Activated T-helper 1 cell treated with anti-CD3 and anti-CD28 coated beads, Interleukin-12 subunit alpha, Interleukin-12 subunit beta, Interleukin-2, Interleukin-4 antibody, amounts not matched to agents 30 ng/mL and 10 ng/mL and 1 ng/mL, durations not matched to agents 14 hours and 24 hours and 36 hours (primary cell): Measurements from ENCODE around the gene EBF3. TPM values are rescaled to one million over a fixed set of nuclear protein-coding genes. Genes with fewer than 3 reads are reported as not detected.
A peak's percentile ranks its signal among the peaks of the same experiment; 100 is the strongest.

Source experiments
- DNase-seq: peaks from one replicate; pipeline ENCODE4 v3.0.0; 2021; ENCODE audit warnings: low spot score
- H3K27ac Mint-ChIP-seq: one replicate; pipeline ENCODE4 v1.8.0; 2021; ENCODE audit warnings: mild to moderate bottlenecking, mixed read lengths
- H3K27me3 Mint-ChIP-seq: one replicate; pipeline ENCODE4 v1.8.0; 2022; ENCODE audit warnings: mild to moderate bottlenecking, moderate library complexity, mixed read lengths; ENCODE audit not compliant: insufficient read depth
- H3K36me3 Mint-ChIP-seq: one replicate; pipeline ENCODE4 v1.8.0; 2021; ENCODE audit warnings: low read depth, mixed read lengths
- H3K4me1 Mint-ChIP-seq: one replicate; pipeline ENCODE4 v1.8.0; 2021; ENCODE audit warnings: low read depth, mixed read lengths
- H3K4me3 Mint-ChIP-seq: one replicate; pipeline ENCODE4 v1.8.0; 2021; ENCODE audit warnings: mild to moderate bottlenecking, moderate library complexity, mixed read lengths
- H3K9me3 Mint-ChIP-seq: one replicate; pipeline ENCODE4 v1.8.0; 2021; ENCODE audit warnings: mixed read lengths
- intact Hi-C: fragments of 100-400 bp; cut with micrococcal nuclease; formaldehyde crosslinking; loops from one replicate; pipeline ENCODE4 v1.15.1; 2024
- total RNA-seq: library from RNA; stranded (reverse); gene quantifications from 2 replicates; pipeline ENCODE4 v1.2.3, GENCODE V29; 2022

Gene EBF3
- total RNA-seq, 1 donor from 2014 or later = not detected

DNA sequence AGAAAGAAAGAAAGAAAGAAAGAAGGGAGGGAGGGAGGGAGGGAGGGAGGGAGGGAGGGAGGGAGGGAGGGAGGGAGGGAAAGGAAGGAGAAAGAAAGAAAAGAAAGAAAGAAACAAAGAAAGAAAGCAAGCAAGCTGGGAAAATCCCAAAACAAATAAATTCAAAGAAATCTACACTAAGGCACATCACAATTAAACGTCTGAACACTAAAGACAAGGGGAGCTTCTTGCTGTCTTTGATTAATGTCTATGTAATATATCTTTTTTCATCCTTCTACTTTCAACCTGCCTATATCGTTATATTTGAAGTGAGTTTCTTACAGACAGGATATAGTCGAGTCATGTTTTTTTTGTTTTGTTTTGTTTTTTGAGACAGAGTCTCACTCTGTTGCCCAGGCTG, 28.3 kb upstream of the EBF3 start:
- Mint-ChIP-seq H3K27me3 (peaks cover 10% of the 10 kb centered on the region), H3K4me1 (no peaks in the 10 kb centered on the region)

DNA sequence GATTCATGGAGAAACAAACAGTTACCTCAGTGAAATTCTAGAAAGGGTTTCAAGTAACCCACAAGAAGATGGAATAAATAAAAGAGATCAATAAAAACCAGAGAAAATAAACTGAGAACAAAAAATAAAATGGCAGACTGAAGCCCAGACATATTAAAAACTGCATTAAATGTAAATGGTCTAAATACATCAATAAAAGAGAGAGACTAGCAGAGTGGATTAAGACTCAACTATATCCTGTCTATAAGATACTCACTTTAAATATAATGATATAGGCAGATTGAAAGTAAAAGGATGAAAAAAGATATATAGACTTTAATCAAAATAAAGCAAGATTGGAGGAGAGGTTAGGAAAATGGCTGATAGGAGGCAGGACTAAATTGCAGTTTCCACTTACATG, 18.8 kb upstream of the EBF3 start:
- Mint-ChIP-seq H3K4me3 (no peak overlapping the region), H3K36me3 (no peaks in the 10 kb centered on the region), H3K27me3 (peaks cover 2% of the 10 kb centered on the region), H3K9me3 (peaks cover 26% of the 10 kb centered on the region), H3K4me1 (no peaks in the 10 kb centered on the region), H3K27ac (no peak overlapping the region)
- DNase-seq = no peak
- intact Hi-C loops = no loop called here

More for the DNA sequence above, 28.3 kb upstream of the EBF3 start:
- Mint-ChIP-seq H3K9me3 (peaks cover 3% of the 10 kb centered on the region), H3K4me3 (no peak overlapping the region), H3K27ac (no peak overlapping the region), H3K36me3 (no peaks in the 10 kb centered on the region)
- no peak for DNase-seq
- intact Hi-C loops = no loop called here

DNA sequence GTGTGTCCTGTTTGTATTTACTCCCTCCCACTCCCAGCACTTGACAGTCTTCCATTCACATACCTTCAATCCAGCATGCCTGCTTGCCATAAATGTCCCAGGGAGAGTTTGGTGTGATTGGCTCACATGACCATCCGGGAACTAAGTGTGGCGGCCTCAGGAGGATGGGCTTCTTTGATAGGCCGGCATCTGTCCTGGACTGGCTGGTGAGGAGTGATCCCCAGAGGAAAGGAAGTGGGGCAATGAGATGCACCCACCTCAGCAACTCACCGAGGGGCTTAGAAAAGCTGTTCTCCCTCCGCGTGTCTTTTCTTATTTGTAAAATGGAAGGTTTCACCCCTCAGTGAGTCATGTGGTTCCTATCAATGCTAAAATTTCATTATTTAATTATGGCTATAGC, 14.9 kb upstream of the EBF3 start:
- DNase-seq = no peak
- H3K4me1 Mint-ChIP-seq = no peaks in the 10 kb centered on the region
- H3K27ac Mint-ChIP-seq = no peak overlapping the region
- no peak overlapping the region for H3K4me3 Mint-ChIP-seq
- intact Hi-C loops = no loop called here
- H3K9me3 Mint-ChIP-seq = peaks cover 14% of the 10 kb centered on the region
- no peaks in the 10 kb centered on the region for H3K36me3 Mint-ChIP-seq
- H3K27me3 Mint-ChIP-seq = peaks cover 19% of the 10 kb centered on the region

DNA sequence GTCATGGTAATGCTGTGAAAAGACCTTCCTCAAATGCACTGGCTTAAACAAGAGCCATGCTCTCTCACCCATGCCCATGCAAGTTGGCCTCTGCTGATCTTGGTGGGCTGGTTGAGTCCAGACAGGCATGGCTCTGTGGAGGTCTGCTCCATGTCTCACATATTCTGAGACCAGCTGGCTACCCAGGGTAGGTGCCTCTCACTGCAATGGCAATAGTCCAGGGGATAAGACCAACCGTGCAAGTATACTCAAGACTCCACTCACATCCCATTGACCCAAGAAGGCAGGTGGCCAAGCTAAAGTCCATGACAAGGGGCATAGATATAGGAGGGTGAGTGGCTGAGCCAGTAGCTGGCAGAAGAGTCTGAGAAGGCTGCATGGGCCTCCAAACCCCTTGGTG, 14.2 kb upstream of the EBF3 start:
- H3K27ac Mint-ChIP-seq = no peak overlapping the region
- intact Hi-C loops = no loop called here
- H3K36me3 Mint-ChIP-seq = no peaks in the 10 kb centered on the region
- H3K4me1 Mint-ChIP-seq = no peaks in the 10 kb centered on the region
- no peak for DNase-seq
- H3K4me3 Mint-ChIP-seq = no peak overlapping the region
- peaks cover 12% of the 10 kb centered on the region for H3K9me3 Mint-ChIP-seq
- H3K27me3 Mint-ChIP-seq = peaks cover 26% of the 10 kb centered on the region

DNA sequence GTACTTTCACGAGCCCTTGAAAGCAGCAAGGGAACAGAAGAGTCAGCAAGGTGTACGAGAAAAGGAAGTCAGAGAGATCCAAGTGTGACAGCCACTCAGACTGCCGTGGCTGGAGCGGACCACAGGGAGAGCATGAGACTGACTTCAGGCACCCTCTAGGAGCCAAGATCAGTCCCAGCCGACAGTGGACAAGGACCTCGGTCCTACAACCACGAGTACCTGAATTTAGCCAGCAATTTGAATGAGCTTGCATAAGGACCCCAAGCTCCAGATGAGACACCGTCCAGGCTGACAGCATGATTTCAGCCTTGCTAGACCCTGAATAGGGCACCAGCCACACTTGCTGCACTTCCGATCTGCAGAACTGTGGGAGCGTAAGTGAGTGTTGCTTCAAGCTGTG, 13.7 kb upstream of the EBF3 start:
- H3K4me3 Mint-ChIP-seq = no peak overlapping the region
- no peaks in the 10 kb centered on the region for H3K36me3 Mint-ChIP-seq
- H3K27me3 Mint-ChIP-seq = peaks cover 28% of the 10 kb centered on the region
- intact Hi-C loops = no loop called here
- H3K4me1 Mint-ChIP-seq = no peaks in the 10 kb centered on the region
- peaks cover 7% of the 10 kb centered on the region for H3K9me3 Mint-ChIP-seq
- no peak for DNase-seq
- H3K27ac Mint-ChIP-seq = no peak overlapping the region

DNA sequence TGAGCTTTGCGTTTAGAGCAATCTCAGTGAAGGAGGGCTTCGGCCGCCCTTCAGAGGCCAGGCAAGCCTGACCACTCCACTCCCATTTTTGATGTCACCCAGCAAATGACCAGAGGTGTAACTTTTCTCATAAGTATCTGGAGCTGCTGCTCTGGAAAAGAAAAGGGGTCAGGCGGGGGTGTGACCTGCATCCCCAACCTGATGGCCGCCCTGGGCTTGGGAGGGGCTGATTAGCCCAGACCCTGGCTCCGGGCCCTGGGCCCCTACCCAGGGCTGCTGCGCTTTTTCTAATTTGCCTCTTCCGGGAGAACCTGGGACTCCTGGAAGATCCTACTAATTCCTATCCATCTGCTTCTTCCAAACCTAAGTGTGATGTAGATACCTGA, 9.6 kb upstream of the EBF3 start:
- intact Hi-C loops = loop anchor here (5.0 kb wide), 1 partner anchor 941 kb away; no protein-coding TSS in a partner anchor
- Mint-ChIP-seq H3K27ac (no peak overlapping the region), H3K36me3 (peaks cover 2% of the 10 kb centered on the region), H3K27me3 (peaks cover 46% of the 10 kb centered on the region), H3K9me3 (no peaks in the 10 kb centered on the region), H3K4me1 (peaks cover 13% of the 10 kb centered on the region), H3K4me3 (no peak overlapping the region)
- DNase-seq = no peak

DNA sequence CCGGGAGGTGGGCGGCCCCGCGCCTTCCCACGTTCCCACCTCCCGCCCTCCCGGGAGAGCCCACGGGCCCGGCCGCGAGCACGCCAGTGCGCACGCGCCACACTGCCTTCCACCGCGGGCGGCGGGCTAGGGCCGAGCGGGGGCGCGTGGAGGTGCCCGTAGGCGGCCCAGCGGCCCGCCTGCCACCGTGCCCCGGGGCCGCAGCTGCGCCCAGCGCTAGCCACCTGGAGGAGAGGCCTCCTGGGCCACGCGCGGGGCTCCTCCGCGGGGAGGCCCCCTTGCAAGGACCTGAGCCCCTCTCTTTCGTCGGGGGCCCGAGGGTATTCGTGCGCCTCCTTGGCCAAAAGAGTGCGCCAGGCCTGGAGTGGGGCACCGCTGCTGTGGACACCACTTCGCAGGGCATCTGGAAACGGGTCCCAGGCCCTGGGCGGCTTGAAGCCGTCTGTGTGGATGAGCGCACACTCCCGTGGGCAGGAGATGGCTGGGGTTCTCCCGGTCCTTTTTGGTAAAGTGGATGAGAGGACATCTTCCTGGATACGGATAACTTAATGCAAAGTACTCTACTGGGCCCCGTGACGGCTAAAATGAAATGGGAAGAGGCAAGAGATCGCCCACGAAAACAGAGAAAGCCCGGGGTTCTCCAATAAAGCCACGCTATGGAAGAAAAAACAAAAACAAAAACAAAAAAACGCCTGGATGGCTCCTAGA, 9.0 kb upstream of the EBF3 start:
- intact Hi-C loops = loop anchor here (1.0 to 5.0 kb wide), 2 partner anchors 206 to 941 kb away; no protein-coding TSS in a partner anchor
- H3K9me3 Mint-ChIP-seq = no peaks in the 10 kb centered on the region
- H3K4me1 Mint-ChIP-seq = peaks cover 13% of the 10 kb centered on the region
- peaks cover 2% of the 10 kb centered on the region for H3K36me3 Mint-ChIP-seq
- H3K27me3 Mint-ChIP-seq = peaks cover 46% of the 10 kb centered on the region
- H3K27ac Mint-ChIP-seq = peak overlapping the region; percentile 12
- no peak for DNase-seq
- no peak overlapping the region for H3K4me3 Mint-ChIP-seq

DNA sequence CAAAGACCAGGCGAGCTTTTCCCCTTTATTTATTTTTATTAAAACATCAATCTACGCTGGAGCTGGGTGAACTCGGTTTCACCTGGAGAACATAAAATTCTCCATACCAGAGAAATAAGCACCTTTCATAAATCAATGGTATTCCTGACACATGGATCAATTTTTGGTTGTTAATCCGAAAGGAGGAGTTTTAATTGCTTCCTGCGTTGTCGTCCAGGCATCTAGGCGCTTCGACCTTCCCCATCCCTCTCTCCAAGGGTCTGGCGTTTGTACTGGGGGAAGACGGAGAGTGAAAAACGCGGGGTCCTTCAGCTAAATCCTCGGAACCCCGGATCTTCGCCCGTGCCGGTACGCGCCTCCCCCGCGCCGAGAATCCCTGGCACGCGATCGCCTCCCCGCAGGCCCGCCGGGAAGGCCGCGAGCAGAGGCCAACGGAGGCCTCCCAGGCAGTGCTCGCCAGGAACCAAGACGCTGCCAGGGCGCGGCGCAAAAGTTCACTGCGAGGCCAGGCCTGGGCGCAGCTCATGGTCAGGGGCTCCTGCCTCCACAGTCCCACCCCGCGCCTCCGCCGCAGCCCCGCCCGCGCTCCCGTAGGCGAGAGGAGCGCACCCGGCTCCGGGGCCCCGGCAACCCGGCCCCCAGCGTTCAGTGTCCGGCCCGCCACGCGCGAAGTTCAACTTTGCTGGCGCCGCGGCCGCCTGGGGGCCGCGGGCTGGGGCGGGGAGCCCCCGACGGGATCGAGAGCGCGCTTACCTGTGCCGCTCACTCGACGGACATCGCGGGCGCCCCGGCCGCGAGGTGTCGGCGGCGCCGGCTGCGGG, 8.3 kb upstream of the EBF3 start:
- peaks cover 13% of the 10 kb centered on the region for H3K4me1 Mint-ChIP-seq
- H3K27ac Mint-ChIP-seq = peak overlapping the region; percentile 88
- H3K36me3 Mint-ChIP-seq = peaks cover 2% of the 10 kb centered on the region
- peaks cover 41% of the 10 kb centered on the region for H3K27me3 Mint-ChIP-seq
- DNase-seq = no peak
- H3K9me3 Mint-ChIP-seq = no peaks in the 10 kb centered on the region
- H3K4me3 Mint-ChIP-seq = no peak overlapping the region
- intact Hi-C loops = loop anchor here (1.0 to 5.0 kb wide), 2 partner anchors 207 to 940 kb away; no protein-coding TSS in a partner anchor

DNA sequence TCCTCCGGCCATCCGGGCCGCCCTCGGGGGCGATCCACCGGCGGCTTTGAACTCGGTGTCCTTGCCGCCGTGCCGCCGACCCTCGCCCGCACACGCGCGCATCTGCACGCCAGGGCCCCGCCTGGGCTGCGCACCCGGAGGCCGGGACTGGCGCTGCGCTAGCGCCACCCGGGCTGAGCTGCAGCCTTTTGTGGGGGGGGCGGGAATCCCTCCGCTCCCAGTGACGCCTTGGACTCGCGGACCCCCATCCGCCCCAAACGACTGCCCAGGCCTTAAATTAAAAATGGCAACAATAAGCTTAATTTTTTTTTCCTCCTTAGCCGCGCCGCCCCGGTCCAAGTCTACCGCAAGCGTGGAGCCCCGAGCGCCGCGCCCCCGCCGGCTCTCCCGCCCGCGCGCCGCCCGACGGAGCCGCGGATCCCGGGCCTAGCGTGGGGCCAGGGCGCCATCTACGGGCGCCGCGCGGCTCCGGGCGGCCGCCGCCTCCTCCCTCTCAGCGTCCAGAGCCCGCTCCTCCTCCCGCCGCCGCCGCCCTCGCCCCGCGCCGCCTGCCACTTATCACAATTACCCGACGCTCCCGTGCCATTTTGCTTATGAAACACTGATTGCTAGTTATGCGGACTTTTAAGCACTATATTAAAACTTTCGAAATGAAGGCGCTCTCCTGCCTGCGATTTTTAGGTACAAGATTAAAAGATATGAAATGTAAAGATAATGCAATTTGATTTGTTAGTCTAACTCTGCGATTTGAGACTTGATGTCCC, 7.5 kb upstream of the EBF3 start:
- Mint-ChIP-seq H3K4me1 (peaks cover 13% of the 10 kb centered on the region), H3K4me3 (peak overlapping the region; percentile 58), H3K27me3 (peaks cover 38% of the 10 kb centered on the region), H3K9me3 (no peaks in the 10 kb centered on the region), H3K27ac (peak overlapping the region; percentile 88), H3K36me3 (peaks cover 2% of the 10 kb centered on the region)
- no peak for DNase-seq
- intact Hi-C loops = loop anchor here (1.0 to 5.0 kb wide), 3 partner anchors 9 to 939 kb away; no protein-coding TSS in a partner anchor

DNA sequence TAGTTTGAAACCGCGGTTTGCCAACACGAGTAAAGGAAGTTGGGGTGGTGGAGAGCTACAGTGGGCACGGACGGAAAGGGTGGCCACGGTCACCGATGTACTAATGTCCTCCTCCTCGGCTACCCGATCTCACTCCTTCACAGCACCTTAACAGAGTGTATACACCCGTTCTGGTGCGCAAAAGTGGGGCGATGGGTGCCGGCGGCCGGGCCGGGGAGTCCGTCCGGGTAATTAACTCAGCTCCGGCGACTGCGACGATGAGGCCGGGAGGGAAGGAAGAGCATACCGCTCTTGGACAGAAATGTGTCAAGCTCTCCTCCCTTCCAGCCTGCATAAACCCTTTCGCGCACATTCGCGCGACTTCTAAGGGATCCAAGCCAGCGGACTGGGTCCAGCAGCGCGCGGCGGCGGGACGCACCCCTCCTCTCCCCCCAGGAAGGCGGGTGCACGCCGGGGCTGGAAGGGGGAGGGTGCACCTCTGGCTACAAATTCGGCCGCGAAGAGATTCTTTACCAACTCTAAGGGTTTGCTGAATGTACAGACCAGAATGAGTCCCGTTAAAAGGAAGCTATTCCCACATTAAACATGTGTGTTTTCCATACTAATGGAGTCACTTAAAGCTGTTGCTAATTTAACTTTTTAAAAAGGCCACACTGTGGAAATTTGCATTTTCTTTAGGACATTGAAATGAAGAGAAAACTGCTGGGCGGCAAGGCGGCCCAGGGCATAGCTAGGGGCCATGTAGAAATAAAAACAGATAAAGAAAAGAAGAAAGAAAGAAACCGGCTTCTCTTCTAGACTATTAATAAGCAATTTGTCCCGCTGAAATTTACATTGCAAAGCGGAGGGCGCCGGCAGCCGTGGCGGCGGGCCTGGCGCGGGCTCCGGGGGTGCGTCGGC, 6.6 kb upstream of the EBF3 start:
- intact Hi-C loops = loop anchor here (1.0 to 5.0 kb wide), 4 partner anchors 8 to 938 kb away; no protein-coding TSS in a partner anchor
- H3K4me3 Mint-ChIP-seq = no peak overlapping the region
- H3K4me1 Mint-ChIP-seq = peaks cover 16% of the 10 kb centered on the region
- peaks cover 46% of the 10 kb centered on the region for H3K27me3 Mint-ChIP-seq
- peaks cover 2% of the 10 kb centered on the region for H3K36me3 Mint-ChIP-seq
- H3K9me3 Mint-ChIP-seq = no peaks in the 10 kb centered on the region
- H3K27ac Mint-ChIP-seq = peak overlapping the region; percentile 72
- DNase-seq = no peak

DNA sequence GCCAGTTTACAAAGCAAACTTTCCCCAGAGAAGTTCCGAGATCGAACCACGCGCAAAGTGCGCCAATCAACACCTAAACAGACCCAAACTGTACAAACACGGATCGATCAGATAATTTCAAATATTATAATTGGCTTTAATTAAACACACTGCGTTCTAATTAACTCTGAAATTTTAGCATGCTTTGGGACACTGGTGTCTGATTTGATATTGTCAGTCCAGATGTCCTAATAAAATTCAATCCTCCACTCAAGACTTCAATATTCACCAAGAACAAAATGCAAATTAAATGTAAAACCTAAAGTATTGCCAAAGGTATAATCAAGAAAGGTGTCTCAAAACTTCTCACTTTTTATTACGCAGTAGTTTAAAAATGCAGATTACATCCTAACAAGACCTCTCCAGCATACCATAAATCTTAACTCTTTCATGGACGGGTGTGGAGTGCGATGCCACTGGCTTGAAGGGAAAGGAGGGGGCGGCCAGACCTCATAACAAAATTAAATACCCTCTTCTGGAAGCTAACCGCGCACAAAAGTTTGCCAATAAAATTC, 5.9 kb upstream of the EBF3 start:
- intact Hi-C loops = loop anchor here (1.0 to 5.0 kb wide), 3 partner anchors 13 to 938 kb away; no protein-coding TSS in a partner anchor
- Mint-ChIP-seq H3K9me3 (no peaks in the 10 kb centered on the region), H3K27ac (peak overlapping the region; percentile 72), H3K27me3 (peaks cover 45% of the 10 kb centered on the region), H3K36me3 (peaks cover 2% of the 10 kb centered on the region), H3K4me1 (peaks cover 20% of the 10 kb centered on the region), H3K4me3 (no peak overlapping the region)
- DNase-seq = no peak
